Measurements from ENCODE around the gene PSMB11. TPM values are rescaled to one million over a fixed set of nuclear protein-coding genes. Genes with fewer than 3 reads are reported as not detected.

Gene PSMB11
- not detected in 2 replicates for total RNA-seq

DNA sequence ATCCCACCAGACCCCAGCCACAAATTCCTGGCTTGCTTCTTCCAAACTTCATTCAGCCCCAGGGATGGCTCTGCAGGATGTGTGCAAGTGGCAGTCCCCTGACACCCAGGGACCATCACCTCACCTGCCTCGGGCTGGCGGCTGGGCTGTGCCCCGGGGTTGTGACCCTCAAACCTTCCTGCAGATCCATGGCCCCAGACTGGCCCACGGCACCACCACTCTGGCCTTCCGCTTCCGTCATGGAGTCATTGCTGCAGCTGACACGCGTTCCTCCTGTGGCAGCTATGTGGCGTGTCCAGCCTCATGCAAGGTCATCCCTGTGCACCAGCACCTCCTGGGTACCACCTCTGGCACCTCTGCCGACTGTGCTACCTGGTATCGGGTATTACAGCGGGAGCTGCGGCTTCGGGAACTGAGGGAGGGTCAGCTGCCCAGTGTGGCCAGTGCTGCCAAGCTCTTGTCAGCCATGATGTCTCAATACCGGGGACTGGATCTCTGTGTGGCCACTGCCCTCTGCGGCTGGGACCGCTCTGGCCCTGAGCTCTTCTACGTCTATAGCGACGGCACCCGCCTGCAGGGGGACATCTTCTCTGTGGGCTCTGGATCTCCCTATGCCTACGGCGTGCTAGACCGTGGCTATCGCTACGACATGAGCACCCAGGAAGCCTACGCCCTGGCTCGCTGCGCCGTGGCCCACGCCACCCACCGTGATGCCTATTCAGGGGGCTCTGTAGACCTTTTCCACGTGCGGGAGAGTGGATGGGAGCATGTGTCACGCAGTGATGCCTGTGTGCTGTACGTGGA, at the start of gene PSMB11:
Gene PSMB11 (plus strand): TSS at position 51 of the 804 bp plus-strand sequence. CDS start 14 bp downstream, at position 65.
- Mint-ChIP-seq H3K27ac (no peak within 1 kb of the TSS), H3K9me3 (no peaks in the 10 kb centered on the region), H3K36me3 (ENCODE audit: low read depth) (no peaks in the 10 kb centered on the region), H3K27me3 (peaks cover 2% of the 10 kb centered on the region), H3K4me1 (no peaks in the 10 kb centered on the region), H3K4me3 (no peak within 1 kb of the TSS)
- DNase-seq (no peak), ATAC-seq (ENCODE audit: low read depth) (no peak)
- ChIA-PET POLR2A (no interaction called here), CTCF (interaction anchor here (1.1 to 1.8 kb wide), 2 partner anchors 16 to 56 kb away, joined by 3 to 5 read pairs; no protein-coding TSS in a partner anchor)
- intact Hi-C loops (cut with micrococcal nuclease), result no loop called here
- no peak for TF ChIP-seq CTCF (IDR thresholded peaks at IDR 0.05)

DNA sequence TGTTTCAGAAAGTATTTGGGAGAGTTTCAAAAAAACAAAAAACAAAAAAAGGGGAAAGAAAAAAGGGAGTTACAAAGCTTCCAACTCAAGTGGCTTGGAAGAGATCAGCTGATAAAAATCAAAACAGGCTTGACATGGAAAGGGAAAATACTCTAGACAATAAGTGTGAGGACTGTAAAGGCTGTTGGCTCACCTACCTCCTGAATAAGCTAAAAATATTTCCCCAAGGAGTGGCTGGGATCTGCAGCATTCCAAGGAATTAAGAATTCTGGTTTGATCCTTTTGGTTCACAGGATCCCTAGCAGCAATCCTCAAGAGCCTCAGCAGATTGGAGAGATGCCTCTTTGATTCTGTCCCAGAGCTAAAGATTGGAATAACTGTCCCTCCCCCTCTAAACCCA, 48.5 kb upstream of the PSMB11 start:
- ChIA-PET POLR2A (interaction anchor here (0.5 to 3.4 kb wide), 3 partner anchors 13 to 87 kb away, joined by 3 to 25 read pairs (median 3); no protein-coding TSS in a partner anchor), CTCF (interaction anchor here (0.7 to 6.9 kb wide), 9 partner anchors 12 to 613 kb away, joined by 3 to 123 read pairs (median 5); partner anchors contain the start of genes AJUBA and CDH24)
- Mint-ChIP-seq H3K4me3 (no peak overlapping the region), H3K27me3 (no peaks in the 10 kb centered on the region), H3K4me1 (peaks cover 3% of the 10 kb centered on the region), H3K9me3 (no peaks in the 10 kb centered on the region), H3K27ac (no peak overlapping the region), H3K36me3 (ENCODE audit: low read depth) (peaks cover 31% of the 10 kb centered on the region)
- intact Hi-C loops (cut with micrococcal nuclease), result no loop called here
- no peak for TF ChIP-seq CTCF (IDR thresholded peaks at IDR 0.05)
- ATAC-seq (ENCODE audit: low read depth), result no peak
- DNase-seq, result no peak

GRCh38 chr14:22994762-22995275, 47.2 kb upstream of the PSMB11 start:
- CTCF ChIA-PET, result interaction anchor here (0.6 to 6.9 kb wide), 20 partner anchors 9 to 397 kb away, joined by 3 to 123 read pairs (median 6); partner anchors contain the start of genes ACIN1, AJUBA, C14orf119 and CDH24
- DNase-seq, result no peak
- no peak for TF ChIP-seq CTCF (IDR thresholded peaks at IDR 0.05)

GRCh38 chr14:22995889-22996625, 46.0 kb upstream of the PSMB11 start:
- no peak for TF ChIP-seq CTCF (IDR thresholded peaks at IDR 0.05)
- ATAC-seq (ENCODE audit: low read depth) (no peak), DNase-seq (no peak)
- no peaks in the 10 kb centered on the region for H3K27me3 Mint-ChIP-seq
- H3K9me3 Mint-ChIP-seq, result no peaks in the 10 kb centered on the region
- no peak overlapping the region for H3K4me3 Mint-ChIP-seq
- ChIA-PET POLR2A (interaction anchor here (0.6 to 3.4 kb wide), 7 partner anchors 11 to 98 kb away, joined by 3 to 25 read pairs (median 5); partner anchors contain the start of genes ACIN1 and CDH24), CTCF (interaction anchor here (0.7 to 6.9 kb wide), 11 partner anchors 10 to 73 kb away, joined by 3 to 123 read pairs (median 16); partner anchors contain the start of genes AJUBA and CDH24)
- H3K4me1 Mint-ChIP-seq, result peaks cover 3% of the 10 kb centered on the region
- no peak overlapping the region for H3K27ac Mint-ChIP-seq
- intact Hi-C loops (cut with micrococcal nuclease), result no loop called here
- peaks cover 19% of the 10 kb centered on the region for H3K36me3 Mint-ChIP-seq (ENCODE audit: low read depth)

More at GRCh38 chr14:22994762-22995275, 47.2 kb upstream of the PSMB11 start:
- Mint-ChIP-seq H3K27me3 (no peaks in the 10 kb centered on the region), H3K9me3 (no peaks in the 10 kb centered on the region), H3K36me3 (ENCODE audit: low read depth) (peaks cover 22% of the 10 kb centered on the region), H3K4me3 (no peak overlapping the region), H3K4me1 (peaks cover 3% of the 10 kb centered on the region), H3K27ac (no peak overlapping the region)
- ATAC-seq (ENCODE audit: low read depth), result peak; percentile 73
- intact Hi-C loops (cut with micrococcal nuclease), result loop anchor here (1.0 kb wide), 1 partner anchor 63 kb away; no protein-coding TSS in a partner anchor
- POLR2A ChIA-PET, result interaction anchor here (0.7 to 3.4 kb wide), 6 partner anchors 9 to 63 kb away, joined by 3 to 25 read pairs (median 5); partner anchors contain the start of genes CDH24 and PSMB5
